BLaER1 treated with 17β-estradiol and CSF1 and Interleukin-3, amounts not matched to agents 10 nM and 100 nM (cell line): ENCODE measurements around the gene CKB.
A peak's percentile ranks its signal among the peaks of the same experiment; 100 is the strongest.

Source experiments
- H3K27ac ChIP-seq, 11 experiments: shearing (Covaris generic); formaldehyde crosslinking; 2 replicates each; pipeline ENCODE4 v1.8.1; 2022
- H3K27me3 ChIP-seq, 11 experiments: shearing (Covaris generic); formaldehyde crosslinking; 2 replicates each; pipeline ENCODE4 v1.8.1; 2022
- H3K36me3 ChIP-seq, 11 experiments: shearing (Covaris generic); formaldehyde crosslinking; 2 replicates each; pipeline ENCODE4 v1.8.1; 2022
- H3K4me1 ChIP-seq, 10 experiments: shearing (Covaris generic); formaldehyde crosslinking; 2 replicates each; pipeline ENCODE4 v1.8.1; 2022
- H3K4me2 ChIP-seq, 11 experiments: shearing (Covaris generic); formaldehyde crosslinking; 2 replicates each; pipeline ENCODE4 v1.8.1; 2022
- H3K4me3 ChIP-seq, 10 experiments: shearing (Covaris generic); formaldehyde crosslinking; 2 replicates each; pipeline ENCODE4 v1.8.1; 2022
- H3K9ac ChIP-seq, 11 experiments: shearing (Covaris generic); formaldehyde crosslinking; 2 replicates each; pipeline ENCODE4 v1.8.1; 2022
- H3K9me3 ChIP-seq, 11 experiments: shearing (Covaris generic); formaldehyde crosslinking; replicated peaks in 1 of 11; 2 replicates each; pipeline ENCODE4 v1.8.1; 2022
- H4K20me1 ChIP-seq, 11 experiments: shearing (Covaris generic); formaldehyde crosslinking; 2 replicates each; pipeline ENCODE4 v1.8.1; 2022
- Cebpa-rat ChIP-seq, 11 experiments: shearing (Covaris generic); IDR thresholded peaks; 2 replicates each; pipeline ENCODE4 v1.8.1; 2022

Gene CKB

GRCh38 chr14:103552011-103552845, 29.6 kb upstream of the CKB start:
- Histone ChIP-seq H3K27me3 (no peaks in the 10 kb centered on the region), H3K36me3 (peaks cover 0 to 16% (median 5%) of the 10 kb centered on the region in 11 experiments; a peak in 14 of 22 replicates), H3K4me1 (peaks cover 52 to 83% (median 64%) of the 10 kb centered on the region in 10 experiments), H4K20me1 (peaks cover 56 to 100% (median 98%) of the 10 kb centered on the region in 11 experiments), H3K4me3 (no peak overlapping the region), H3K4me2 (peak overlapping the region; percentile 60 to 98 (median 92)), H3K27ac (peak overlapping the region in 6 of 11 experiments; percentile 4 to 70 (median 46); a peak in 3 of 22 replicates), H3K9ac (peak overlapping the region in 4 of 11 experiments; percentile 19 to 70 (median 64); a peak in 5 of 22 replicates), H3K9me3 (no peaks in the 10 kb centered on the region)
- no peak for TF ChIP-seq Cebpa-rat (IDR thresholded peaks at IDR 0.05)

DNA sequence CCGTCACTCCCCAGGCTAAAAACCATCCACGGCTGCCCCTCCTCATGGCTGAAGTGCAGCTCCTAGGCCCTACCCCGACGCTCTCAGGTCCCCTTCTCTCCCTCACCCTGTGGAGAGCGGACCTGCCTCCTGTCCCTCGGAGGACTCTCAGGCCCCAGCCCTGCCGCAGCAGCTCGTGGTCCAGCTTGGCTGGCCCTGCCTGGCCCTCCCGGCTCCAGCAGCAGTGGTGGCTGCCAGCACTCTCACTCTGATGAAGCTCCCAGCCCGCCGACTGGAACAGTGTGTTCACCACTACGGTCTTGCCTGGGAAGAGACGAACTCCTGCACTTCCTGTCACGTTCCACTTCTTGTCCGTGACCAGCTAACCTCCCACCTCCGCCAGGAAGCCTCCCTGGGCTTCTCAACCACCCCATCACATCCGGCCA, 28.7 kb upstream of the CKB start:
- peak overlapping the region in 9 of 11 experiments; percentile 4 to 70 (median 41); a peak in 14 of 22 replicates for H3K27ac ChIP-seq
- peaks cover 53 to 100% (median 97%) of the 10 kb centered on the region in 11 experiments for H4K20me1 ChIP-seq
- H3K4me1 ChIP-seq = peaks cover 55 to 84% (median 70%) of the 10 kb centered on the region in 10 experiments
- H3K9me3 ChIP-seq = no peaks in the 10 kb centered on the region
- peaks cover 0 to 8% (median 0%) of the 10 kb centered on the region in 11 experiments; a peak in 6 of 22 replicates for H3K36me3 ChIP-seq
- peaks cover 0 to 1% (median 0%) of the 10 kb centered on the region in 11 experiments; a peak in 2 of 22 replicates for H3K27me3 ChIP-seq
- H3K4me3 ChIP-seq = peak overlapping the region in 6 of 10 experiments; percentile 3 to 47 (median 30); a peak in 9 of 20 replicates
- peak overlapping the region; percentile 60 to 98 (median 92) for H3K4me2 ChIP-seq
- H3K9ac ChIP-seq = peak overlapping the region; percentile 24 to 71 (median 59); a peak in 18 of 22 replicates
- TF ChIP-seq Cebpa-rat (IDR thresholded peaks at IDR 0.05) = no peak

GRCh38 chr14:103550451-103551337, 28.1 kb upstream of the CKB start:
- Histone ChIP-seq H3K36me3 (peaks cover 0 to 8% (median 0%) of the 10 kb centered on the region in 11 experiments; a peak in 6 of 22 replicates), H3K4me1 (peaks cover 55 to 84% (median 71%) of the 10 kb centered on the region in 10 experiments), H3K27ac (peak overlapping the region in 9 of 11 experiments; percentile 4 to 70 (median 46); a peak in 17 of 22 replicates), H4K20me1 (peaks cover 52 to 100% (median 97%) of the 10 kb centered on the region in 11 experiments), H3K9ac (peak overlapping the region; percentile 24 to 71 (median 59); a peak in 19 of 22 replicates), H3K4me3 (peak overlapping the region in 6 of 10 experiments; percentile 3 to 47 (median 30); a peak in 8 of 20 replicates), H3K4me2 (peak overlapping the region; percentile 60 to 98 (median 92)), H3K27me3 (peaks cover 0 to 8% (median 0%) of the 10 kb centered on the region in 11 experiments; a peak in 5 of 22 replicates), H3K9me3 (no peaks in the 10 kb centered on the region)
- no peak for TF ChIP-seq Cebpa-rat (IDR thresholded peaks at IDR 0.05)

- no peak for TF ChIP-seq Cebpa-rat (IDR thresholded peaks at IDR 0.05)
- Histone ChIP-seq H3K27ac (peak overlapping the region in 5 of 11 experiments; percentile 33 to 70 (median 58); a peak in 11 of 22 replicates), H3K4me1 (peaks cover 56 to 84% (median 78%) of the 10 kb centered on the region in 10 experiments), H3K36me3 (peaks cover 0 to 3% (median 0%) of the 10 kb centered on the region in 11 experiments; a peak in 4 of 22 replicates), H3K9me3 (no peaks in the 10 kb centered on the region), H3K9ac (peak overlapping the region; percentile 17 to 71 (median 59); a peak in 18 of 22 replicates), H3K27me3 (peaks cover 0 to 13% (median 0%) of the 10 kb centered on the region in 11 experiments; a peak in 5 of 22 replicates), H3K4me3 (peak overlapping the region in 2 of 10 experiments; percentile 31 to 35; a peak in 4 of 20 replicates), H4K20me1 (peaks cover 44 to 100% (median 97%) of the 10 kb centered on the region in 11 experiments), H3K4me2 (peak overlapping the region; percentile 60 to 98 (median 92))
Observed at GRCh38 chr14:103549361-103550311, 27.0 kb upstream of the CKB start.

DNA sequence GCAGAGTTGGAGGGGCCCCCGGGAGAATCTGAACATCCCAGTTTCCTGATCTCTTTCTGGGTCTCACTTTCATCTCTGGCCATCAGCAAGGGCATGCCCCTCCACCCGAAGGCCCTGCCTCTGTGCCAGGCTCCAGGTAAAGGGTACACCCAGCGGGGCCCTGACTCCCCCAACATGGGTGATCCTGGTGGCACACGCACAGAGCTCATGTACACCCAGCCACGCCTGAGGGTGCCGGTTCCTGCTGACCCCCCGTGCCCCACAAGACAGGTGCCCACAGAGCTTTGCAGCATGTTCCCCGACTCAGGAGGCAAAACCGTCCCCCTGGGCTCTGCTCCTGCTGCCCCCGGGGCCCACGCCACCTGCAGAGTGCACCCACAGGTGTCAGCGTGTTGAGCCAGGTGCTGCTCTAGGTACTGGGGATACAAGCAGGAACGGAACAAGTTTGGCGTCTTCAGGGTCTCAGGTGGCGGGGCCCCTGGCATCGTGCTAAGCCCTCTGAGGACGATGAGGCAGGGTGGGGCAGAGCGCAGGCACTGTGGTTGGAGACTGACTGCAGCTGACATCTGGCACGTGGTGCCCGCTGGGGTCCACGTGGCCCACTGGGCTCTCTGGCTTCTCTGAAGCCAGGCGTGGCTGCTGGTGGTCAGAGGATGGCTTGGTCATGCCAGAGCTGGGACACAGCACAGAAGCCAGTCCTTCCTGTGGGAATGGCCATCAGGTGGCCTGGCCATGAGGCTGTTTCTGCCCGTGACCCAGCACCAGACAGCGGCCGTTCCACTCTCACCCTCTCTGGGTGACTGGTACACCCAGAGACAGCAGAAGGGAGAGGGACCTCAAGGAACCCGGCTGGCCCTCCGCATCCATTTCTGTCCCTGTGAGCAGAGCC, 26.1 kb upstream of the CKB start:
- Histone ChIP-seq H3K27me3 (peaks cover 0 to 13% (median 0%) of the 10 kb centered on the region in 11 experiments; a peak in 5 of 22 replicates), H3K9ac (peak overlapping the region in 6 of 11 experiments; percentile 17 to 71 (median 67); a peak in 8 of 22 replicates), H3K36me3 (no peaks in the 10 kb centered on the region), H3K4me2 (peak overlapping the region; percentile 60 to 98 (median 92)), H3K9me3 (no peaks in the 10 kb centered on the region), H3K4me3 (no peak overlapping the region; a peak in 1 of 20 replicates), H3K4me1 (peaks cover 66 to 93% (median 87%) of the 10 kb centered on the region in 10 experiments), H4K20me1 (peaks cover 39 to 100% (median 97%) of the 10 kb centered on the region in 11 experiments), H3K27ac (peak overlapping the region in 3 of 11 experiments; percentile 8 to 70 (median 63); a peak in 4 of 22 replicates)
- no peak for TF ChIP-seq Cebpa-rat (IDR thresholded peaks at IDR 0.05)

GRCh38 chr14:103547941-103548462, 25.4 kb upstream of the CKB start:
- H3K4me3 ChIP-seq = no peak overlapping the region
- no peaks in the 10 kb centered on the region for H3K9me3 ChIP-seq
- peak overlapping the region in 3 of 11 experiments; percentile 55 to 70 (median 59); a peak in 4 of 22 replicates for H3K9ac ChIP-seq
- peaks cover 73 to 100% (median 94%) of the 10 kb centered on the region in 10 experiments for H3K4me1 ChIP-seq
- no peak overlapping the region for H3K27ac ChIP-seq
- peaks cover 0 to 13% (median 0%) of the 10 kb centered on the region in 11 experiments; a peak in 5 of 22 replicates for H3K27me3 ChIP-seq
- H4K20me1 ChIP-seq = peaks cover 39 to 100% (median 93%) of the 10 kb centered on the region in 11 experiments
- H3K4me2 ChIP-seq = peak overlapping the region in 10 of 11 experiments; percentile 60 to 98 (median 92); a peak in 16 of 22 replicates
- no peaks in the 10 kb centered on the region for H3K36me3 ChIP-seq
- no peak for TF ChIP-seq Cebpa-rat (IDR thresholded peaks at IDR 0.05)
